GM18868 (cell line): Measurements from ENCODE around the gene GATAD2A.
"Not testable (repeated sequence)": the region's sequence is repeated elsewhere in the genome, so short reads cannot be mapped to it uniquely, and the experiment has no call there.

ENCODE experiments used
- ATAC-seq: cut with Tn5 transposase; IDR thresholded peaks from one replicate; pipeline ENCODE4 v1.9.1; 2021; ENCODE audit warnings: mild to moderate bottlenecking, moderate library complexity; ENCODE audit not compliant: unreplicated experiment

Gene GATAD2A

DNA sequence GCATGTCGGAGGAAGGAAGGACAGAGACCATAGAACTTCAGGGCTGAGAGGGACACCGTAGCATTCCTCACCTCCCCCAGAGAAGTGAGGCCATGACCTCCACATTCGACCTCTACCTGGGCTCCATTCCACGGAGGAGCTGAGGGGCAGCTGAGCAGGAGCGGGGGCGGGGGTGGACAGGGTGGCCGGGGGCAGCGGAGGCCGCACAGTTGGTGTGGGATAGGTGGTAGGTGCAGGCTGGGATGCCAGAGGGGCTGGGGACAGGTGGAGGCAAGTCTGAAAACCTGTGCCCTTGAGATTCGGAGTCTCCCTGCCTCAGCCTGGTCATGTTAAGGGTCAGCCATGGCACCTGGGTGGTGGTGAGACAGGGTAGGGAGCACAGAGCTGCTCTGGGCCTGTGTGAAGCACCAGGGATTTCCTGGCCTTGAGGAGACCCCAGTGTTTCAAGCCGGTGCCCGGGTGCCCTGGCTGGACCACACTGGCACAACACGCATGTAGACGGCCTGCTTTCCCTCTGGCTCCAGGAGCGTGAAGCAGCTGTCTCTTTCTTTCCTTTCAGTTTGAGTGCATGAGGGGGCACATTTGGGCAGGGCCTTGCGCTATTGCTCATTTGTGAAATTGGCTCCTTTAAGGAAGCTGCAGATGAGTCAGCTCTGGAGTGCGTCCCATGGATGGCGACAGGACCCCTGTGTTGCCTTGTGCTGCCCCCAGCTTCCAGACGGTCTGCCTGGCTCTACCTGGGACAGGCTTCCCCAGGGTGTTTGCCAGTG, 58.1 kb downstream of the GATAD2A start:
- ATAC-seq: no peak

DNA sequence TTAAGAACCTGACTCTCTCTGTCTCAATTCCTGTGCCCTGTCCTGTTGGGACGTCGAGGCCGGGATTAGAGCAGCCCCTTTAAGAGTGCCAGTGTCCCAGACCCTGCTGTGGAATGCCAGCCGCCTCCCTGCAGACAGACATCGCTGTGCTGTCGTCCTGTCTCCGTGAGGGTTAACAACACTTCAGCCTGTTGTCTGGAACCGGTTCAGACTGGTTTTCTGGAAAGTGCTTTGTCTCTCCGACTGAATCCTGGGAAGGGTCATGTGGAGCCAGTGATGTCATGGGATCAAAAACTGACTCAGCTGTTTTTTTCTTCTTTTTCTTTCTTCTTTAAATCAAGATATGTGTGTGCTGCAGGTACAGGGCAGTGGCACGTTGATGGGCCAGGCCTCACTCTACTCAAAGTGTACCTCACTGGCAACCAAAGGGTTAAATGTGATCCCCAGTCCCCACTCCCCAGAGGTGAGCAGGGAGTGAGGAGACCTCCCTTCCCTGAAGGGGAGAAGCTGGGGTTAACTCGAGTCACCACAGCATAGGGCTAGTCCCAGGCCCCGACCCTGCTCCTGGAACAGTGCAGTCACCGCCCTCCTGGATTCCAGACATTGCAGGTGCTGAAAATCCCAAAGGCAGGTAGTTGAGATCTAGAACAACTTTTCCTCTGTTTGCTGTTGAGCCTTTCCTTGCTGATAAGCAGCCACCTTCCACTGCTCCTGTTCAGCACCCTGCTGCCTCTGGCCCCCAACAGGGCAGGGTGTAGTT, 59.0 kb downstream of the GATAD2A start:
- no peak for ATAC-seq

- no peak for ATAC-seq
These were observed 60.1 kb downstream of the GATAD2A start for GRCh38 chr19:19465436-19466070.

DNA sequence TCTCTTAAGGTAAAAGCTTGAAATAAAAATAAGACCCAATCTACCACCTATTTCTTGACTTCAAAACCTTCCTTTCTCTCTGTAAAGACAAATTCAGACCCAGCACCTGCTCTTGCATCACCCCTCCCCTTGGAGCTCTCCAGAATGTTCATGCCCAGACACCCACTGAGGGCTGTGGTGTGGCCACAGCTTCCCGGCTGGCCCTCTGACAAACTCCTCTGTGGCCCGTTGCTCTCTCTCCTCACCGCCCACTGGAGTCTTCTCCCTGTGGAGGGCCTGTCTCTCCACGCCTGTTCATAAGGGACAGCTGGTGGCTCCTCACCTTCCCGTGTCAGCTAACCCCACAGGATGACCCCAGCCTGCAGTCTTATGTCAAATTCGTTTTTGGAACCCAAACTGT, 60.7 kb downstream of the GATAD2A start:
- ATAC-seq: no peak

DNA sequence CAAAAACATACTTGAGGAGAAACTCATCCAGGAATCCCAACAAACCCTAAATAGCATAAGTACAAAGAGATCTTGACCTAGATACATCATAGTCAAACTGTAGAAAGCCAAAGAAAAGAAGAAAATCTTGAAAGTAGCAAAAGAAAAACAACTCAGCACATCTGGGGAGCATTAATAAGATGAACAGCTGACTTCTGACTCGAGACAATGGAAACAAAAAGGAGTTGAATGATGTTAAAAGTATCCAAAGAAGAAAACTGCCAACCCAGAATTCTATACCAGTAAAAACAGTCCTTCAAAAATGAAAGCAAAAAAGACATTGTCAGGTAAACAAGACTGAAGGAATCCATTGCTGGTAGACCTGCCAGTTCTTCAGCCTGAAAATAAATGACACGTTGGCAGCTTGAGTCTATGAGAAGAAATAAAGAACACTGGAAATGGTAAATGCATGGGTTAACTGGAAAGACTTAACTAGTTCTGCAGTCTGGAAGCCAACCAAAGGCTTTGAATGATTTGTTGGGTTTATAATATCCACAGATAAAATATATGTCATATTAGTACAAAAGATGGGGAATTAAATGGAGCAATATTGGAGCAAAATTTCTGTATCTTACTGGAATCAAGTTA, 63.1 kb downstream of the GATAD2A start:
- ATAC-seq: no peak

GRCh38 chr19:19470579-19470978, 65.1 kb downstream of the GATAD2A start:
- no peak for ATAC-seq

- ATAC-seq: no peak
These were observed 66.2 kb downstream of the GATAD2A start for GRCh38 chr19:19471682-19472081.

DNA sequence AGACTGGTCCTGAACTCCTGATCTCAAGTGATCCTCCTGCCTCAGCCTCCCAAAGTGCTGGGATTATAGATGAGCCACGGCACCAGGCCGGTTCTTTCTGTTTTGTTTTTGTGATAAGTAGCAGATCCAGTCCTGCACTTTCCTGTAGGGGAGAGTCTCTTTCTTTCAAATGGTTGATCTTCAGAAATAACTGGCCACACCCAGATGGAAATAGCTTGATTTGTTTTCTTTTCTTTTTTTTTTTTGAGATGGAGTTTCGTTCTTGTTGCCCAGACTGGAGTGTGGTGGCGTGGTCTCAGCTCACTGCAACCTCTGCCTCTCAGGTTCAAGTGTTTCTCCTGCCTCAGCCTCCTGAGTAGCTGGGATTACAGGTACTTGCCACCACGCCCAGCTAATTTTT, 66.6 kb downstream of the GATAD2A start:
- ATAC-seq: not testable (repeated sequence)

DNA sequence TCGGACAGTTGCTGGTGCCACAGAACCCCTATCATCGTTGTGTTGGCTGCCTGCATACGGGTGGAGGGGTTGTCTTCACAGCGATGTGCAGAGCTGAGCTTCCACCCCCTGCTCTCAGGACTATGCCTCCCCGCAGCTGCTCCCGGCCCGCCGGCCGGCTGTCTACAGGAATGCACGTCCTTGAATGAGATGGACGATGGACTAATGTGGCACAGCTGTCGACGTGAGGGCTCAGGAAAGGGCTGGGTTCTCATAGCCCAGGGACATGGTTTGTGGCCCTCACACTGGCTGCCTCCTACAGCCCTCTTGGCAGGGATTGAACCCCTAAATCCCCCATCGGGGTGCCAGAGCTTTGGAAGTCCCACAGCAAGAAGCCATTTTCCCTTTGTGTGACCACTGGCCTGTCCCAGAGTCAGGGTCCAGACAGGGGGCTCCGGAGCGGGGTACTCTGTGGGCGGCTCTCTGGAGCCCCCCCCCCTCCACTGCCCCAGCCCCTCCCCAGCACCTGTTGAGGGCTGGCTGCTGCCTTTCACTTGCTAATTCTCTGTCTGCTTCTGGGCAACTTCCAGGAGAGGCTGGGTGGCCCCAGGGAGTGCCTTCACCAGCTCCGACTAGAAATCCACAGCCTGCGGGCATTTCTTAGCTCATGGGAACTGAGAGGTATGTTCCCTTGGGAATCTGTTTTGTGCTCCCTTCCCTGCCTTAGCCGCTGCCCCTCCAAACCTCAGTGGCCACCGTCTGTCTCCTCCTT, 69.7 kb downstream of the GATAD2A start:
- ATAC-seq: no peak

DNA sequence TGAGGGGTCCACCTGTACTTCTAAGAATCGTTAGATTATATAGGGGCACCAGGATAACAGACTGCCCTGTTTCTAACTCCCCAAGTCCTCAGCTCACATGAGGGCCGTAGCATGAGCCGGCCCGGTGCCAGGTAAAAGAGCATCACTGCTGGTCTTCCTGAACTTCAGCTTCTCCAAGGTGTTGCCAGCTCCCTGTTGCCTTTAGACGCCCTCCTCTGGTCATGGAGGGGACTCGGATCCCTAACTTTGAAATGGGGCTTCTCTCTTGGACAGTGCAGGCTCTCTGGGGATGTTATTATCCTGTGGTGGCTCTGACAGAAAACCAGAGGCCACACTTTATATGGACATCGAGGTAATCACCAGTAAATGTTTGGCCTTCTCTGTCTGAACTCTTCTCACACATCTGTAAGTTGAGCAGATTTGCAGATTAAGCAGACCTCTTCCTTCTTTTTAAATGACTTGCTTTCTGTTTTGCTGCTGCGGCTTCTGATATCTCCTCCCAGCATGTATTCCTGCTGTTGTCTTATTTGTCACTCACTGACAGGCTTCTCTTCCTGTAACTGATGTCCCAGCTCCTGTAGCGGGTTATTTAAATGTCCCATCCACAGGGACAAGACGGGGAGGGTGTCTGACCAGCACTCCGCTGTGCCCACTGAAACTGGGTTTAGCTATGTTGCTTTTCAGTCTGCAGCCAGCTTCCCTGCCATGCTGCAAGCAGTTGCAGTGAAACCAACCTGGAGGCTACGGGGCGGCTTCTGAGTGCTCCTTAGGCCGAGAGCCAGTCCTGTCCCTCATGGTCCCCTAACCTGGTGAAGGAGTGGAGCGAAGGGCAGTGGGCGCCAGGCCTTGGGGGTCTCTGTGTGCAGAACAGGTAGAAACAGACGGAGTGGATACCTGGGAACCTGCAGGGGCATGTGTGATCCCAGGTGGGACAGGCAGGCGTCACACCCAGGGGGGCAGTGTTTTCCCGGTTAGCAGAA, 70.7 kb downstream of the GATAD2A start:
- no peak for ATAC-seq

GRCh38 chr19:19477705-19478383, 72.4 kb downstream of the GATAD2A start:
- ATAC-seq: no peak

DNA sequence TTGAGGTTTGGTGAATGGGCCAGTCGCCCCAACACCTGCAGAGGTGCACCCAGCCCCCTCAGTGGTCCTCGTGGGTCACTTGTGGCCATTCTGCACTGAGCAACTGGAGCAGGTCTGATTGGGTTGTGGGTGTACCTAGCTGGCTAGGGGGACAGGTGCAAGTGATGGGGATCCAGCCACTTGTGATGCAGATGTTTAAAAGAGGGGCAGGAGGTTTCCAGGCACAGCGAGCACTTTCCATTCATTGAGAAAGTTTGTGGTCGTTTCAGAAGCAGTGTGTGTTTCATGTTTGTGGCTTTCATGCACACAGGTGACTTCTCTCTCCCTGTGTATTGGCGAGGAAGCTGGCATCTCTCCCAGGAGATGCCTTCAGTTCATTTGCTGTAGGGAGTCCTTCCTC, 75.2 kb downstream of the GATAD2A start:
- ATAC-seq: no peak

- no peak for ATAC-seq
These were observed 77.5 kb downstream of the GATAD2A start for GRCh38 chr19:19482809-19483596.

GRCh38 chr19:19485161-19485997, 79.9 kb downstream of the GATAD2A start:
- no peak for ATAC-seq

DNA sequence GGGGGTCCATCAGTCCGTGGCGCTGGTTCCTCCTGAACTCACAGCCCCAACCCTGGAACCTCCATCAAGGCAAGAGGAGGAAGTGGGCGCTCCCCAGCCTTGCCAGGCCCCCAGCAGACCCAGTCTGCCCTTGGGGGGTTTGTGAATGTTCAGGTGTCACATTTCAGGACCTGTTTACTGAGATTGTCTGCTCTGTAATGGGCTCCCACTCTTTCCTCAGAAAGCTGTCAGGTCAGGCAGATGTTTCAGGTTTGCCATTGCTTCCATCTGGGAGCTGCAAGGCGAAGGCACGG, 80.5 kb downstream of the GATAD2A start:
- ATAC-seq: no peak

DNA sequence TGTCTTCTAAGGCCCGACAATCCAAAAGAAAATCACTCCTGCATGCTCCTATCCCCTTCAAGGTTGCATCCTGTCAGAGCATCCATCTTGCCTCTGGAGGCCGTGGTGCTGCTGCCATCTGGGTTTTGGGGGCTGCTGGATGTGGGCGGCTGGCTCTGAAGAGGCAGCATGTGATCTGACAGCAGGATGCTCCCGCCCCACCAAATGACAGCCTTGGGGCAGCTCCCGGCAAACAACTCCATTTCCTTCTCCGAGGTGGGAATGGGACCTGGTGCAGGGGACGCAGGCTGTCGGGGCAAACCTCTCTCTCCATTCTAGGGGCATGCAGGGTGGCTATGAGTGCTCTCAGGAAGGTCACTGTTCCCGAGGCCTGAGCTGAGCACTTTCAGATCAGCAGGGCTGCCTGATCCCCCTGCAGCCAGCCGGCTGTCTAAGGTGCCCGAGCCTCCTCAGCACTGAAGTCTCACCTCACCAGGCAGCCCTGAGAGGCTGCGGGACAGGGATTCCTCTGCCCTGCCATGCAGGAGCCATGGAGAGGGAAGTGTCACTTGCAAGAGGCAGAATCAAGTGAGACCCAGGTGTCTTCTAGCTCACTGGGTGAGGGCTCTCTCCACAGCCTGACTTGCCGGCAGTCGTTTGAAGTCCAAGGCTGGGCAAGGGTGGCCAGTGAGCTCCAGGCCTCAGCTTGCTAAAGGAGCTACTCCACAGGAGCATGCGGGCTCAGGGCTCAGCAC, 81.0 kb downstream of the GATAD2A start:
- ATAC-seq: no peak
